Sigmoid colon (tissue), 7 donors: ENCODE measurements around the gene TRABD2B. TPM values are rescaled to one million over a fixed set of nuclear protein-coding genes. Genes with fewer than 3 reads are reported as not detected.

Experiments
- DNase-seq: peaks from one replicate; pipeline ENCODE4 v3.0.0-alpha.2; 2019
- H3K27ac ChIP-seq, 4 donors: fragments of 200-600 bp; sonication (generic); one replicate each; pipeline ENCODE4 v1.5.1; 2016 to 2019; ENCODE audit warnings: mild to moderate bottlenecking in 1 of 4
- H3K27me3 ChIP-seq, 3 donors: fragments of 200-600 bp; sonication (generic); one replicate each; pipeline ENCODE4 v1.5.1; 2019; ENCODE audit warnings: mild to moderate bottlenecking in 1 of 3
- H3K36me3 ChIP-seq, 4 donors: fragments of 200-600 bp; sonication (generic); one replicate each; pipeline ENCODE4 v1.5.1; 2016 to 2019
- H3K4me1 ChIP-seq, 4 donors: fragments of 200-600 bp; sonication (generic); one replicate each; pipeline ENCODE4 v1.5.1; 2017 to 2019
- H3K4me3 ChIP-seq, 4 donors: fragments of 200-600 bp; sonication (generic); one replicate each; pipeline ENCODE4 v1.5.1; 2017 to 2019; ENCODE audit warnings: mild to moderate bottlenecking in 2 of 4, moderate library complexity in 1 of 4
- H3K9me3 ChIP-seq, 4 donors: fragments of 200-600 bp in 3 of 4; sonication (generic) in 3 of 4; one replicate each; pipeline versions ENCODE4 v1.5.1 to v1.6.1; 2013 to 2019
- EP300 ChIP-seq, 4 donors: sonication (generic); formaldehyde crosslinking; IDR thresholded peaks; one replicate each; pipeline ENCODE4 v1.6.1; 2017; ENCODE audit warnings: antibody characterized with exemption in 4 of 4
- POLR2A ChIP-seq, 2 donors: fragments of 450-650 bp; IDR thresholded peaks; one replicate each; pipeline ENCODE4 v1.6.1; 2016; ENCODE audit warnings: antibody characterized with exemption in 2 of 2, mild to moderate bottlenecking in 2 of 2, moderate library complexity in 2 of 2
- POLR2AphosphoS5 ChIP-seq, 4 donors: sonication (generic); formaldehyde crosslinking; IDR thresholded peaks; one replicate each; pipeline ENCODE4 v1.6.1; 2017; ENCODE audit warnings: antibody characterized with exemption in 4 of 4
- WGBS, 2 donors: extraction: QIAGEN DNeasy Blood & Tissue Kit; methylation state at CpG; one replicate each; pipeline ENCODE4 v1.1.7; 2013; 5-methylcytosine and 5-hydroxymethylcytosine counted together
- intact Hi-C: fragments of 100-400 bp; cut with DNase I; formaldehyde crosslinking; loops from one replicate; pipeline ENCODE4 v1.15.1; 2023
- polyA plus RNA-seq, 3 donors: library from polyadenylated mRNA; stranded (reverse); fragments of 200-250 nt; gene quantifications; one replicate each; pipeline ENCODE4 v1.2.3, GENCODE V29; 2013
- total RNA-seq, 4 donors: library from RNA; depleted of rRNA; stranded (reverse); fragments of >200 nt; gene quantifications; one replicate each; pipeline ENCODE4 v1.1.0, GENCODE V29; 2016
- TF ChIP-seq, protein P1 (sequence below), 4 experiments: fragments of 450-650 bp in 3 of 4; fragments of 200-600 bp in 1 of 4; IDR thresholded peaks; one replicate each; pipeline ENCODE4 v1.5.1; 2016 to 2019; ENCODE audit warnings: antibody characterized with exemption in 4 of 4, mild to moderate bottlenecking in 3 of 4, moderate library complexity in 2 of 4
- donor health status: healthy with polysubstance abuse.
- donor health status: Bipolar disorder and iron deficiency.
- donor health status: healthy.

TRABD2B gene
- total and polyA plus RNA-seq, 7 donors, result 0.63 to 1.8 (median 1.0) TPM; not detected in 1

GRCh38 chr1:48028218-48029069 lies 31.3 kb upstream of the TRABD2B start:
- TF ChIP-seq EP300 (IDR thresholded peaks at IDR 0.05) (no peak), POLR2A (IDR thresholded peaks at IDR 0.05) (no peak), POLR2AphosphoS5 (IDR thresholded peaks at IDR 0.05) (no peak)
- TF ChIP-seq, protein P1, sequence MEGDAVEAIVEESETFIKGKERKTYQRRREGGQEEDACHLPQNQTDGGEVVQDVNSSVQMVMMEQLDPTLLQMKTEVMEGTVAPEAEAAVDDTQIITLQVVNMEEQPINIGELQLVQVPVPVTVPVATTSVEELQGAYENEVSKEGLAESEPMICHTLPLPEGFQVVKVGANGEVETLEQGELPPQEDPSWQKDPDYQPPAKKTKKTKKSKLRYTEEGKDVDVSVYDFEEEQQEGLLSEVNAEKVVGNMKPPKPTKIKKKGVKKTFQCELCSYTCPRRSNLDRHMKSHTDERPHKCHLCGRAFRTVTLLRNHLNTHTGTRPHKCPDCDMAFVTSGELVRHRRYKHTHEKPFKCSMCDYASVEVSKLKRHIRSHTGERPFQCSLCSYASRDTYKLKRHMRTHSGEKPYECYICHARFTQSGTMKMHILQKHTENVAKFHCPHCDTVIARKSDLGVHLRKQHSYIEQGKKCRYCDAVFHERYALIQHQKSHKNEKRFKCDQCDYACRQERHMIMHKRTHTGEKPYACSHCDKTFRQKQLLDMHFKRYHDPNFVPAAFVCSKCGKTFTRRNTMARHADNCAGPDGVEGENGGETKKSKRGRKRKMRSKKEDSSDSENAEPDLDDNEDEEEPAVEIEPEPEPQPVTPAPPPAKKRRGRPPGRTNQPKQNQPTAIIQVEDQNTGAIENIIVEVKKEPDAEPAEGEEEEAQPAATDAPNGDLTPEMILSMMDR (IDR thresholded peaks at IDR 0.05), result no peak
- H3K36me3 ChIP-seq, result no peaks in the 10 kb centered on the region
- intact Hi-C loops, result no loop called here
- no peak overlapping the region for H3K4me3 ChIP-seq
- no peaks in the 10 kb centered on the region for H3K9me3 ChIP-seq
- H3K27ac ChIP-seq, result no peak overlapping the region
- H3K4me1 ChIP-seq, result no peaks in the 10 kb centered on the region
- DNase-seq, result no peak
- 89 to 90% methylated on average over 12 of the region's 12 CpGs for WGBS, 2 donors
- H3K27me3 ChIP-seq, result no peaks in the 10 kb centered on the region

DNA sequence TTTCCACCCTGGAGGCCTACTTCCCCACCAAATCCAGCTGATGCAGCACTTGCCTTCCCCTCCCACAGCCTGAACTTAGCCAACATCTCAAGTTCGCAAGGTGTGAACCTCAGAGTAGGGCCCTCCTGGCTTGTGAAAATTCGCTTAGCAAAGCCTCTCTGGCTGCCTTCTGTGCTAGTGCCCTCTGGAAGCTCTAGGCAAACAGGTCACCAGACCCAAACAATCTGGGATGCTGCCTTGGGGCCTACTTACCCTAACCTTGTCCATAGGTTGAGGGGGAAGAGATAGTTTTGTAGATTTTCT lies 30.3 kb upstream of the TRABD2B start:
- no peaks in the 10 kb centered on the region for H3K27me3 ChIP-seq
- H3K4me3 ChIP-seq, result no peak overlapping the region
- no peak for DNase-seq
- no peaks in the 10 kb centered on the region for H3K4me1 ChIP-seq
- WGBS, 2 donors, result 92 to 94% methylated on average over 2 of the region's 2 CpGs
- H3K36me3 ChIP-seq, result no peaks in the 10 kb centered on the region
- H3K9me3 ChIP-seq, result no peaks in the 10 kb centered on the region
- H3K27ac ChIP-seq, result no peak overlapping the region
- no peak for TF ChIP-seq POLR2AphosphoS5 (IDR thresholded peaks at IDR 0.05)
- TF ChIP-seq, protein P1 (IDR thresholded peaks at IDR 0.05), result no peak
- intact Hi-C loops, result no loop called here

DNA sequence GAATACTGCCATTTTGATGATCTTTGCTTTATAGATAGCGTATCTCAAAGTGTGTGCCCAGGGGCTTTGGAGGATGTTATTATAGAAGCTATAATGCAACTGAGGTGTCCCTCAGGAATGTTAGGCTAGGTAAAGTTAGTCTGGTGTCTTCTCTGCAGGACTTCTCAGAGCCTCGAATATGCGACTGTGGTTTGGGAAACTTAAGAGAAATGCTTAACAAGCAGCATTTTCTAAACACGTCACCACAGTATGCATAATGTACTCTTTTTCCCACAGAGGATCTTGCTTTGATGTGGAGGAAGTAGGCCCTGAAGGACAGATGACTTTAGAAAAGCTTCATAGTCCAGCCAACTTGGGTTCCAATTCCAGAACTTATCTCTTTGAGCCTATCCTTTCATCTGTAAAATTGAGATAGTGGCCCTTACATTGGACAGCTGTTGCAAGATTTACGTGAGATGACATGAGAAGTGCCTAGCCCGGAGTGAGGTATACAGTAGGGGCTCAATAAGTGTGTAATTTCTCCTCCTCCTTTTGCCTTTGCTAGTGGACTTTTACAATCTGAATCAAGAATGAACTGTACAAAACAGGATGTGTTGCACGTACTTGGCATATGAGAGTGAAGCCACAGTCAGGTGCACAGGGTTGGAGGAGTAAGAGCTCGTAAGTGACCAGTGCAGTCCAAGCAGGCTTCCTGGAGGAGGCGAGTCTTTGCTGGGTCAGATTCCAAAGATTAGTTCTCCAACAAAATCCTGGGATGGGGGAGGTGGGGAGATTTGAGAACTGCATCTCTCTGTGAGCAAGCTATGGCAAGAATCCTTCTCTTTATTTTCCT lies 29.7 kb upstream of the TRABD2B start:
- no peak for DNase-seq
- Histone ChIP-seq H3K9me3 (no peaks in the 10 kb centered on the region), H3K4me1 (no peaks in the 10 kb centered on the region), H3K27me3 (no peaks in the 10 kb centered on the region), H3K36me3 (no peaks in the 10 kb centered on the region), H3K27ac (no peak overlapping the region), H3K4me3 (no peak overlapping the region)
- intact Hi-C loops, result no loop called here
- TF ChIP-seq POLR2A (IDR thresholded peaks at IDR 0.05), result no peak
- TF ChIP-seq POLR2AphosphoS5 (IDR thresholded peaks at IDR 0.05), result no peak
- TF ChIP-seq EP300 (IDR thresholded peaks at IDR 0.05), result no peak
- TF ChIP-seq, protein P1 (IDR thresholded peaks at IDR 0.05), result no peak
- 92 to 94% methylated on average over 9 of the region's 9 CpGs for WGBS, 2 donors

GRCh38 chr1:48026275-48026674 lies 29.1 kb upstream of the TRABD2B start:
- Histone ChIP-seq H3K27me3 (no peaks in the 10 kb centered on the region), H3K4me1 (no peaks in the 10 kb centered on the region), H3K27ac (no peak overlapping the region), H3K9me3 (no peaks in the 10 kb centered on the region), H3K36me3 (no peaks in the 10 kb centered on the region), H3K4me3 (no peak overlapping the region)
- DNase-seq, result no peak
- TF ChIP-seq POLR2A (IDR thresholded peaks at IDR 0.05) (no peak), EP300 (IDR thresholded peaks at IDR 0.05) (no peak), POLR2AphosphoS5 (IDR thresholded peaks at IDR 0.05) (no peak)
- TF ChIP-seq, protein P1 (IDR thresholded peaks at IDR 0.05), result no peak
- intact Hi-C loops, result no loop called here
- WGBS, 2 donors, result 80 to 84% methylated on average over 2 of the region's 2 CpGs
